ENCODE data around the gene DNAJC3.
"Not testable (repeated sequence)": the region's sequence is repeated elsewhere in the genome, so short reads cannot be mapped to it uniquely, and the experiment has no call there.

The DNAJC3 gene

GRCh38 chr13:95714142-95714832, 37.3 kb downstream of the DNAJC3 start:
- Histone ChIP-seq H3K9ac (ENCODE audit: insufficient read length) (no peak overlapping the region), H3K27ac (no peak overlapping the region), H3K36me3 (ENCODE audit: insufficient read depth, low read length) (no peaks in the 10 kb centered on the region), H3K9me3 (ENCODE audit: low read depth, low read length) (no peaks in the 10 kb centered on the region), H3K4me3 (no peak overlapping the region)
- TF ChIP-seq POLR2AphosphoS5 (IDR thresholded peaks at IDR 0.05; ENCODE audit: borderline replicate concordance, low read depth, low read length) (no peak), EZH2 (IDR thresholded peaks at IDR 0.05) (no peak), FOXP2 (optimal IDR thresholded peaks at IDR 0.05; ENCODE audit: control extremely low read depth, extremely low read length, insufficient read depth) (no peak)
- DNase-seq (ENCODE audit: low read depth, low spot score), result no peak

GRCh38 chr13:95716231-95716630, 39.3 kb downstream of the DNAJC3 start:
- DNase-seq (ENCODE audit: low read depth, low spot score), result no peak

GRCh38 chr13:95722241-95722640, 45.3 kb downstream of the DNAJC3 start:
- Histone ChIP-seq H3K4me3 (no peak overlapping the region), H3K9me3 (ENCODE audit: low read depth, low read length) (no peaks in the 10 kb centered on the region)

More at GRCh38 chr13:95716231-95716630, 39.3 kb downstream of the DNAJC3 start:
- Histone ChIP-seq H3K9me3 (ENCODE audit: low read depth, low read length) (no peaks in the 10 kb centered on the region), H3K36me3 (ENCODE audit: insufficient read depth, low read length) (no peaks in the 10 kb centered on the region), H3K9ac (ENCODE audit: insufficient read length) (no peak overlapping the region), H3K4me3 (no peak overlapping the region), H3K27ac (no peak overlapping the region)
- TF ChIP-seq EZH2 (IDR thresholded peaks at IDR 0.05) (no peak), FOXP2 (optimal IDR thresholded peaks at IDR 0.05; ENCODE audit: control extremely low read depth, extremely low read length, insufficient read depth) (no peak), POLR2AphosphoS5 (IDR thresholded peaks at IDR 0.05; ENCODE audit: borderline replicate concordance, low read depth, low read length) (no peak)

GRCh38 chr13:95723438-95723837, 46.5 kb downstream of the DNAJC3 start:
- Histone ChIP-seq H3K4me3 (no peak overlapping the region), H3K27ac (no peak overlapping the region), H3K36me3 (ENCODE audit: insufficient read depth, low read length) (no peaks in the 10 kb centered on the region), H3K9me3 (ENCODE audit: low read depth, low read length) (no peaks in the 10 kb centered on the region), H3K9ac (ENCODE audit: insufficient read length) (no peak overlapping the region)
- DNase-seq (ENCODE audit: low read depth, low spot score), result no peak
- no peak for TF ChIP-seq FOXP2 (optimal IDR thresholded peaks at IDR 0.05; ENCODE audit: control extremely low read depth, extremely low read length, insufficient read depth)
- TF ChIP-seq EZH2 (IDR thresholded peaks at IDR 0.05), result no peak
- no peak for TF ChIP-seq POLR2AphosphoS5 (IDR thresholded peaks at IDR 0.05; ENCODE audit: borderline replicate concordance, low read depth, low read length)

More at GRCh38 chr13:95722241-95722640, 45.3 kb downstream of the DNAJC3 start:
- no peak overlapping the region for H3K9ac ChIP-seq (ENCODE audit: insufficient read length)
- no peak for DNase-seq (ENCODE audit: low read depth, low spot score)
- no peaks in the 10 kb centered on the region for H3K36me3 ChIP-seq (ENCODE audit: insufficient read depth, low read length)
- no peak for TF ChIP-seq POLR2AphosphoS5 (IDR thresholded peaks at IDR 0.05; ENCODE audit: borderline replicate concordance, low read depth, low read length)
- TF ChIP-seq FOXP2 (optimal IDR thresholded peaks at IDR 0.05; ENCODE audit: control extremely low read depth, extremely low read length, insufficient read depth), result no peak
- no peak for TF ChIP-seq EZH2 (IDR thresholded peaks at IDR 0.05)
- no peak overlapping the region for H3K27ac ChIP-seq

GRCh38 chr13:95724252-95724651, 47.3 kb downstream of the DNAJC3 start:
- Histone ChIP-seq H3K27ac (no peak overlapping the region), H3K36me3 (ENCODE audit: insufficient read depth, low read length) (no peaks in the 10 kb centered on the region), H3K9me3 (ENCODE audit: low read depth, low read length) (no peaks in the 10 kb centered on the region), H3K4me3 (no peak overlapping the region), H3K9ac (ENCODE audit: insufficient read length) (no peak overlapping the region)
- no peak for TF ChIP-seq FOXP2 (optimal IDR thresholded peaks at IDR 0.05; ENCODE audit: control extremely low read depth, extremely low read length, insufficient read depth)
- TF ChIP-seq POLR2AphosphoS5 (IDR thresholded peaks at IDR 0.05; ENCODE audit: borderline replicate concordance, low read depth, low read length), result no peak
- no peak for TF ChIP-seq EZH2 (IDR thresholded peaks at IDR 0.05)
- no peak for DNase-seq (ENCODE audit: low read depth, low spot score)

GRCh38 chr13:95726876-95727275, 49.9 kb downstream of the DNAJC3 start:
- Histone ChIP-seq H3K9me3 (ENCODE audit: low read depth, low read length) (no peaks in the 10 kb centered on the region; the same call in 1 of the 2 replicates), H3K4me3 (no peak overlapping the region), H3K36me3 (ENCODE audit: insufficient read depth, low read length) (no peaks in the 10 kb centered on the region), H3K9ac (ENCODE audit: insufficient read length) (no peak overlapping the region), H3K27ac (no peak overlapping the region)
- TF ChIP-seq POLR2AphosphoS5 (IDR thresholded peaks at IDR 0.05; ENCODE audit: borderline replicate concordance, low read depth, low read length) (no peak), EZH2 (IDR thresholded peaks at IDR 0.05) (no peak), FOXP2 (optimal IDR thresholded peaks at IDR 0.05; ENCODE audit: control extremely low read depth, extremely low read length, insufficient read depth) (no peak)
- DNase-seq (ENCODE audit: low read depth, low spot score), result no peak

GRCh38 chr13:95728957-95729356, 52.0 kb downstream of the DNAJC3 start:
- TF ChIP-seq POLR2AphosphoS5 (IDR thresholded peaks at IDR 0.05; ENCODE audit: borderline replicate concordance, low read depth, low read length) (no peak), EZH2 (IDR thresholded peaks at IDR 0.05) (no peak), FOXP2 (optimal IDR thresholded peaks at IDR 0.05; ENCODE audit: control extremely low read depth, extremely low read length, insufficient read depth) (no peak)
- H3K9ac ChIP-seq (ENCODE audit: insufficient read length), result no peak overlapping the region
- H3K4me3 ChIP-seq, result no peak overlapping the region
- no peak for DNase-seq (ENCODE audit: low read depth, low spot score)
- H3K9me3 ChIP-seq (ENCODE audit: low read depth, low read length), result no peaks in the 10 kb centered on the region; the same call in 1 of the 2 replicates
- H3K27ac ChIP-seq, result no peak overlapping the region
- no peaks in the 10 kb centered on the region for H3K36me3 ChIP-seq (ENCODE audit: insufficient read depth, low read length)

GRCh38 chr13:95734124-95734523, 57.2 kb downstream of the DNAJC3 start:
- H3K9ac ChIP-seq (ENCODE audit: insufficient read length), result no peak overlapping the region
- H3K36me3 ChIP-seq (ENCODE audit: insufficient read depth, low read length), result no peaks in the 10 kb centered on the region
- H3K9me3 ChIP-seq (ENCODE audit: low read depth, low read length), result no peaks in the 10 kb centered on the region; the same call in 1 of the 2 replicates
- no peak for DNase-seq (ENCODE audit: low read depth, low spot score)
- no peak overlapping the region for H3K4me3 ChIP-seq
- H3K27ac ChIP-seq, result no peak overlapping the region
- TF ChIP-seq EZH2 (IDR thresholded peaks at IDR 0.05) (no peak), POLR2AphosphoS5 (IDR thresholded peaks at IDR 0.05; ENCODE audit: borderline replicate concordance, low read depth, low read length) (no peak), FOXP2 (optimal IDR thresholded peaks at IDR 0.05; ENCODE audit: control extremely low read depth, extremely low read length, insufficient read depth) (no peak)

GRCh38 chr13:95740071-95740978, 63.4 kb downstream of the DNAJC3 start:
- H3K27ac ChIP-seq; DNase-seq (ENCODE audit: low read depth, low spot score); H3K36me3 ChIP-seq (ENCODE audit: insufficient read depth, low read length); H3K9ac ChIP-seq (ENCODE audit: insufficient read length); H3K4me3 ChIP-seq; H3K9me3 ChIP-seq (ENCODE audit: low read depth, low read length): not testable (repeated sequence)

All from SK-N-MC (cell line).